Colon (tissue), 2 donors: ENCODE data around the gene FAM20C.

Source experiments
- FAIRE-seq: peaks from 2 replicates; lab custom pipeline; 2012; peaks lifted over from hg19 to GRCh38; lab: Jason Lieb, UNC
- donor health status: control.
- donor health status: control.

FAM20C gene

GRCh38 chr7:191981-192649 is at the start of gene FAM20C:
FAM20C (plus strand) TSS chr7:192571; CDS start chr7:193200, 629 bp downstream.
- no peak for FAIRE-seq

- FAIRE-seq: no peak
These were observed 49.1 kb upstream of the FAM20C start for GRCh38 chr7:143145-143751.

GRCh38 chr7:143811-144453 is 48.4 kb upstream of the FAM20C start:
- FAIRE-seq: no peak

GRCh38 chr7:144454-144826 is 47.9 kb upstream of the FAM20C start:
- FAIRE-seq: no peak

- FAIRE-seq: no peak
These were observed 46.5 kb upstream of the FAM20C start for GRCh38 chr7:145863-146262.

- peak; percentile 78 for FAIRE-seq
These were observed 43.8 kb upstream of the FAM20C start for GRCh38 chr7:148543-148931.

GRCh38 chr7:148932-149790 is 43.2 kb upstream of the FAM20C start:
- FAIRE-seq: no peak

- no peak for FAIRE-seq
These were observed 42.4 kb upstream of the FAM20C start for GRCh38 chr7:149791-150636.

GRCh38 chr7:150811-151221 is 41.6 kb upstream of the FAM20C start:
- FAIRE-seq: no peak

- no peak for FAIRE-seq
These were observed 40.9 kb upstream of the FAM20C start for GRCh38 chr7:151346-152050.

- no peak for FAIRE-seq
These were observed 39.5 kb upstream of the FAM20C start for GRCh38 chr7:152702-153391.

GRCh38 chr7:153604-154003 is 38.8 kb upstream of the FAM20C start:
- FAIRE-seq: no peak

- FAIRE-seq: no peak
These were observed 38.1 kb upstream of the FAM20C start for GRCh38 chr7:154096-154799.

- no peak for FAIRE-seq
These were observed 36.9 kb upstream of the FAM20C start for GRCh38 chr7:155469-155900.

GRCh38 chr7:156111-157007 is 36.0 kb upstream of the FAM20C start:
- no peak for FAIRE-seq

- FAIRE-seq: no peak
These were observed 35.4 kb upstream of the FAM20C start for GRCh38 chr7:157008-157310.

- no peak for FAIRE-seq
These were observed 34.4 kb upstream of the FAM20C start for GRCh38 chr7:157771-158625.

- FAIRE-seq: no peak
These were observed 33.6 kb upstream of the FAM20C start for GRCh38 chr7:158771-159170.
